H9 (cell line): Measurements from ENCODE around the gene P2RX5. TPM values are rescaled to one million over a fixed set of nuclear protein-coding genes. Genes with fewer than 3 reads are reported as not detected.

Experiments
- DNase-seq: peaks from one replicate; pipeline ENCODE4 v3.0.0-alpha.2; 2017
- H2AFZ ChIP-seq: one replicate; pipeline ENCODE4 v1.6.1; 2013; ENCODE audit warnings: mild to moderate bottlenecking, low read length, control low read depth, moderate library complexity
- H2AK5ac ChIP-seq: 2 replicates; pipeline ENCODE4 v1.6.1; 2013; ENCODE audit warnings: low read length, control low read depth, mixed read lengths; ENCODE audit not compliant: insufficient read length
- H2BK120ac ChIP-seq: one replicate; pipeline ENCODE4 v1.6.1; 2013; ENCODE audit warnings: low read depth, mild to moderate bottlenecking, low read length, control low read depth, inconsistent platforms; ENCODE audit not compliant: poor library complexity, severe bottlenecking
- H2BK12ac ChIP-seq: 2 replicates; pipeline ENCODE4 v1.6.1; 2013; ENCODE audit warnings: low read length, control low read depth, mixed read lengths, low read depth; ENCODE audit not compliant: insufficient read length
- H2BK15ac ChIP-seq: 2 replicates; pipeline ENCODE4 v1.6.1; 2013; ENCODE audit warnings: low read depth, low read length, control low read depth
- H2BK20ac ChIP-seq: one replicate; pipeline ENCODE4 v1.6.1; 2013; ENCODE audit warnings: low read depth, mild to moderate bottlenecking, low read length, control low read depth, inconsistent platforms; ENCODE audit not compliant: poor library complexity, severe bottlenecking
- H2BK5ac ChIP-seq: 2 replicates; pipeline ENCODE4 v1.6.1; 2013; ENCODE audit warnings: low read length, control low read depth, mixed read lengths; ENCODE audit not compliant: insufficient read length
- H3K14ac ChIP-seq: 2 replicates; pipeline ENCODE4 v1.6.1; 2013; ENCODE audit warnings: low read length, control low read depth; ENCODE audit not compliant: insufficient read depth
- H3K18ac ChIP-seq: 2 replicates; pipeline ENCODE4 v1.6.1; 2013; ENCODE audit warnings: low read depth, mild to moderate bottlenecking, mixed read lengths, low read length, control low read depth; ENCODE audit not compliant: insufficient read length
- H3K23ac ChIP-seq: 2 replicates; pipeline ENCODE4 v1.6.1; 2013; ENCODE audit warnings: low read length, control low read depth, mixed read lengths, low read depth; ENCODE audit not compliant: insufficient read length
- H3K23me2 ChIP-seq: 2 replicates; pipeline ENCODE4 v1.6.1; 2013; ENCODE audit warnings: low read depth, mild to moderate bottlenecking, mixed read lengths, low read length, control low read depth; ENCODE audit not compliant: insufficient read length, poor library complexity, severe bottlenecking
- H3K27ac ChIP-seq: 2 replicates; pipeline ENCODE4 v1.5.1; 2013; ENCODE audit warnings: low read length, control low read depth, mixed read lengths, low read depth; ENCODE audit not compliant: insufficient read length
- H3K27me3 ChIP-seq: 2 replicates; pipeline ENCODE4 v1.6.1; 2013; ENCODE audit warnings: low read length, control low read depth, inconsistent platforms; ENCODE audit not compliant: insufficient read depth
- H3K4ac ChIP-seq: 2 replicates; pipeline ENCODE4 v1.6.1; 2013; ENCODE audit warnings: low read depth, mild to moderate bottlenecking, control low read depth, inconsistent platforms, low read length, moderate library complexity
- H3K4me1 ChIP-seq: 2 replicates; pipeline ENCODE4 v1.6.1; 2013; ENCODE audit warnings: low read length, control low read depth, inconsistent platforms; ENCODE audit not compliant: insufficient read depth
- H3K4me2 ChIP-seq: 2 replicates; pipeline ENCODE4 v1.6.1; 2013; ENCODE audit warnings: low read length, control low read depth, mixed read lengths; ENCODE audit not compliant: insufficient read length, insufficient read depth
- H3K56ac ChIP-seq: 2 replicates; pipeline ENCODE4 v1.6.1; 2013; ENCODE audit warnings: low read depth, mild to moderate bottlenecking, mixed read lengths, low read length, control low read depth; ENCODE audit not compliant: insufficient read length
- H3K79me1 ChIP-seq: 2 replicates; pipeline ENCODE4 v1.6.1; 2013; ENCODE audit warnings: low read depth, mild to moderate bottlenecking, moderate library complexity, low read length, control low read depth, inconsistent platforms; ENCODE audit not compliant: insufficient read depth, poor library complexity, severe bottlenecking
- H3K79me2 ChIP-seq: 2 replicates; pipeline ENCODE4 v1.6.1; 2013; ENCODE audit warnings: low read length, control low read depth, inconsistent platforms; ENCODE audit not compliant: insufficient read depth
- H3K9ac ChIP-seq: 2 replicates; pipeline ENCODE4 v1.6.1; 2013; ENCODE audit warnings: low read length, control low read depth, mixed read lengths; ENCODE audit not compliant: insufficient read length; ENCODE audit errors: extremely low read depth
- H3K9me3 ChIP-seq: one replicate; pipeline ENCODE4 v1.6.1; 2013; ENCODE audit warnings: low read depth, low read length, inconsistent platforms; ENCODE audit not compliant: control insufficient read depth
- H3T11ph ChIP-seq: one replicate; pipeline ENCODE4 v1.6.1; 2013; ENCODE audit warnings: mild to moderate bottlenecking, low read length, control low read depth, inconsistent platforms
- H4K20me1 ChIP-seq: one replicate; pipeline ENCODE4 v1.6.1; 2013; ENCODE audit not compliant: control insufficient read depth, insufficient read length, insufficient read depth
- H4K5ac ChIP-seq: 2 replicates; pipeline ENCODE4 v1.6.1; 2013; ENCODE audit warnings: low read depth, mild to moderate bottlenecking, mixed read lengths, low read length, control low read depth; ENCODE audit not compliant: insufficient read length
- H4K8ac ChIP-seq: replicated peaks from 2 replicates; pipeline ENCODE4 v1.6.1; 2013; ENCODE audit warnings: low read length, control low read depth, mixed read lengths, low read depth; ENCODE audit not compliant: insufficient read length
- H4K91ac ChIP-seq: 2 replicates; pipeline ENCODE4 v1.6.1; 2013; ENCODE audit warnings: low read depth, mild to moderate bottlenecking, moderate library complexity, mixed read lengths, low read length, control low read depth; ENCODE audit not compliant: insufficient read length
- H3K27ac Mint-ChIP-seq, 3 experiments: 2 replicates in 2 of 3; 3 replicates in 1 of 3; pipeline ENCODE4 v1.8.0; 2020 to 2021; ENCODE audit warnings: mixed read lengths in 3 of 3, mild to moderate bottlenecking in 1 of 3, moderate library complexity in 1 of 3
- H3K27me3 Mint-ChIP-seq: 2 replicates; pipeline ENCODE4 v1.8.0; 2021; ENCODE audit warnings: low read depth, mild to moderate bottlenecking, moderate library complexity, mixed read lengths
- H3K36me3 Mint-ChIP-seq, 3 experiments: 2 replicates in 2 of 3; 3 replicates in 1 of 3; pipeline ENCODE4 v1.8.0; 2020 to 2021; ENCODE audit warnings: low read depth in 3 of 3, mixed read lengths in 3 of 3; ENCODE audit not compliant: insufficient read depth in 1 of 3
- H3K4me1 Mint-ChIP-seq, 2 experiments: 2 replicates each; pipeline ENCODE4 v1.8.0; 2020; ENCODE audit warnings: mixed read lengths in 2 of 2
- H3K4me3 Mint-ChIP-seq, 2 experiments: 2 replicates in 1 of 2; 3 replicates in 1 of 2; pipeline ENCODE4 v1.8.0; 2020 to 2021; ENCODE audit warnings: mild to moderate bottlenecking in 2 of 2, mixed read lengths in 2 of 2, moderate library complexity in 1 of 2
- H3K9me3 Mint-ChIP-seq, 2 experiments: 2 replicates in 1 of 2; 3 replicates in 1 of 2; pipeline ENCODE4 v1.8.0; 2020; ENCODE audit warnings: mild to moderate bottlenecking in 2 of 2, mixed read lengths in 2 of 2, moderate library complexity in 1 of 2
- CTCF ChIP-seq: fragments of 200-600 bp; sonication (generic); conservative IDR thresholded peaks from 3 replicates; pipeline ENCODE4 v1.8.0; 2021; ENCODE audit warnings: antibody characterized with exemption, mild to moderate bottlenecking
- WGBS: extraction: QIAGEN DNeasy Blood & Tissue Kit; methylation state at CpG from one replicate; pipeline ENCODE4 v1.1.7; 2013; ENCODE audit warnings: missing lambda C conversion rate, low lambda C conversion rate, mixed read lengths; ENCODE audit not compliant: insufficient read length; ENCODE audit errors: extremely low coverage; 5-methylcytosine and 5-hydroxymethylcytosine counted together
- total RNA-seq: library from RNA; stranded (reverse); gene quantifications from 2 replicates; pipeline ENCODE4 v1.2.1, GENCODE V29; 2021

P2RX5 gene
- total RNA-seq, 1 experiment from 2014 or later, result 4.7 TPM

DNA sequence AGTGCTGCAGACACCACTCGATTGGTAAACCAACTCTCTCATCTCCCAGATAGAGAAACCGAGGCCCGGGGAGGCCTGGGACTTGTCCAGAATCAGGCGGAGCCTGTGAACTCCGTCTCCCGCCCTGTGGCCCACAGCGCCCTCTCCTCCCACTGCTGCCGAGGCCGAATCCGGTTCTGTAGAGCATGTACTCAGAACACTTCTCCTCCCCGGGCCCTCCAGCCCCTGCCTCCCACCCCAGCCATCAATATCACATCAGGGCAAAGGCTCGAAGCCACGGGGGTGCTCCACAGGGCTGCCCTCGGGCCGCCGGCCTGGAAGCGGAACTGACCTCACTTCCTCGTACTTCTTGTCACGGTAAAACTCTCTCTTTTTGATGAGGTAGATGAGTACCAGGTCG is 14.4 kb downstream of the P2RX5 start:
- H3K4me3 Mint-ChIP-seq, result no peak overlapping the region
- Histone ChIP-seq H3K4me2 (no peak overlapping the region), H2AFZ (no peak overlapping the region), H2BK5ac (no peak overlapping the region), H3K9ac (no peak overlapping the region), H2BK15ac (no peak overlapping the region), H4K91ac (no peak overlapping the region), H3K9me3 (no peaks in the 10 kb centered on the region), H3T11ph (no peak overlapping the region), H3K14ac (no peak overlapping the region), H3K27ac (no peak overlapping the region), H2BK120ac (no peak overlapping the region), H3K23ac (no peak overlapping the region), H2AK5ac (no peak overlapping the region), H3K56ac (no peak overlapping the region), H3K4ac (no peak overlapping the region), H3K4me1 (no peaks in the 10 kb centered on the region), H3K79me1 (no peaks in the 10 kb centered on the region), H4K5ac (no peak overlapping the region), H3K23me2 (no peaks in the 10 kb centered on the region), H3K18ac (no peak overlapping the region), H2BK12ac (no peak overlapping the region), H3K79me2 (no peaks in the 10 kb centered on the region), H3K27me3 (no peaks in the 10 kb centered on the region), H4K8ac (no peak overlapping the region), H4K20me1 (no peaks in the 10 kb centered on the region), H2BK20ac (no peak overlapping the region)
- no peaks in the 10 kb centered on the region; a peak in 1 of 7 replicates for H3K36me3 Mint-ChIP-seq
- no CpG with 5 or more reads among the region's 20 CpGs for WGBS
- no peak for TF ChIP-seq CTCF
- DNase-seq, result no peak
- H3K27ac Mint-ChIP-seq, result no peak overlapping the region; a peak in 1 of 7 replicates
- H3K27me3 Mint-ChIP-seq, result peaks cover 4% of the 10 kb centered on the region; the same call in 1 of the 2 replicates
- H3K9me3 Mint-ChIP-seq, result no peaks in the 10 kb centered on the region
- H3K4me1 Mint-ChIP-seq, result peaks cover 7 to 23% of the 10 kb centered on the region in 2 experiments
